GM12875 (cell line): ENCODE data around the gene NFASC.

Source experiments
- H3K4me3 ChIP-seq: one replicate; pipeline ENCODE4 v1.5.1; 2011; ENCODE audit warnings: low read depth, low read length, control low read depth
- CTCF ChIP-seq: IDR thresholded peaks from 2 replicates; pipeline ENCODE4 v1.5.1; 2011; ENCODE audit warnings: low read depth, mild to moderate bottlenecking, control low read depth, inconsistent platforms, low read length, moderate library complexity, borderline replicate concordance; ENCODE audit not compliant: insufficient read depth

The NFASC gene

GRCh38 chr1:204977318-204977717, 106.7 kb downstream of the NFASC start:
- H3K4me3 ChIP-seq: no peak overlapping the region
- no peak for TF ChIP-seq CTCF

GRCh38 chr1:204978782-204979181, 108.1 kb downstream of the NFASC start:
- H3K4me3 ChIP-seq: no peak overlapping the region

GRCh38 chr1:204979306-204979705, 108.6 kb downstream of the NFASC start:
- H3K4me3 ChIP-seq: no peak overlapping the region
- no peak for TF ChIP-seq CTCF

More at GRCh38 chr1:204978782-204979181, 108.1 kb downstream of the NFASC start:
- TF ChIP-seq CTCF: no peak

- no peak for TF ChIP-seq CTCF
- H3K4me3 ChIP-seq: no peak overlapping the region
Measured at GRCh38 chr1:204979891-204980649, 109.4 kb downstream of the NFASC start.

GRCh38 chr1:204980840-204981405, 110.3 kb downstream of the NFASC start:
- no peak for TF ChIP-seq CTCF
- H3K4me3 ChIP-seq: no peak overlapping the region

- no peak for TF ChIP-seq CTCF
- H3K4me3 ChIP-seq: no peak overlapping the region
Measured at GRCh38 chr1:204983136-204983535, 112.5 kb downstream of the NFASC start.

- TF ChIP-seq CTCF: no peak
- no peak overlapping the region for H3K4me3 ChIP-seq
Measured at GRCh38 chr1:204983881-204984280, 113.2 kb downstream of the NFASC start.
